Muscle layer of duodenum (tissue), 2 donors: ENCODE measurements around the gene DAND5.

Source experiments
- H3K27ac ChIP-seq: one replicate; pipeline ENCODE4 v1.7.0; 2013; ENCODE audit warnings: mild to moderate bottlenecking, low read length
- H3K27me3 ChIP-seq: one replicate; pipeline ENCODE4 v1.7.0; 2013; ENCODE audit warnings: low read depth, mild to moderate bottlenecking, control low read depth, low read length
- H3K36me3 ChIP-seq, 2 donors: one replicate each; pipeline ENCODE4 v1.7.0; 2013; ENCODE audit warnings: low read length in 2 of 2, control low read depth in 1 of 2, mild to moderate bottlenecking in 1 of 2; ENCODE audit not compliant: insufficient read depth in 2 of 2, control insufficient read depth in 1 of 2
- H3K4me1 ChIP-seq, 2 donors: one replicate each; pipeline ENCODE4 v1.7.0; 2013; ENCODE audit warnings: low read length in 2 of 2, mild to moderate bottlenecking in 2 of 2, control low read depth in 1 of 2, moderate library complexity in 1 of 2; ENCODE audit not compliant: insufficient read depth in 2 of 2, control insufficient read depth in 1 of 2
- H3K4me3 ChIP-seq, 2 donors: one replicate each; pipeline ENCODE4 v1.7.0; 2013; ENCODE audit warnings: low read length in 2 of 2, low read depth in 1 of 2, mild to moderate bottlenecking in 1 of 2
- H3K9me3 ChIP-seq, 2 donors: one replicate each; pipeline ENCODE4 v1.7.0; 2013; ENCODE audit warnings: low read length in 2 of 2, control low read depth in 1 of 2, mild to moderate bottlenecking in 1 of 2; ENCODE audit not compliant: control insufficient read depth in 1 of 2
- donor health status: healthy.

DAND5 gene

DNA sequence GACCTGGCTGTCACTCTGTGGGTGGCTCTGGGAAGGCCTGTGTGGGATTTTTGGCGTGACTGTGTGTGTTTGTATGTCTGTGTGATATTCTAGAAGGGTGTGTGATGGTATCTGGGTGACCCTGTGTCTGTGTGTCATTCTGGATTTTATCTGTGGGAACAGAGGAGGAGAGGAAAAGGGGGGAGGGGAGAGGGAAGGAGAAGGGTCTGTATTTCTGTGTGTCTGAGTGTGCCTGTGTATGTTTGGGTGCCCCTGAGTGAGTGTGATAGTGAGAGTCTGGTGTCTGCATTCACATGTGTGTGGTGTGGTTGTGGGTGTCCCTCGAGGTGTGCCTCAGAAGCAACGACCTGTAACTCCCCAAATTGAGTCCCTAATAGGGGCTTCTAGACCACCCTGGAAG, 17.8 kb downstream of the DAND5 start:
- Histone ChIP-seq H3K4me3 (no peak overlapping the region), H3K4me1 (peaks cover 4 to 7% of the 10 kb centered on the region in 2 donors), H3K27ac (no peak overlapping the region), H3K9me3 (no peaks in the 10 kb centered on the region), H3K27me3 (no peaks in the 10 kb centered on the region), H3K36me3 (no peaks in the 10 kb centered on the region)

DNA sequence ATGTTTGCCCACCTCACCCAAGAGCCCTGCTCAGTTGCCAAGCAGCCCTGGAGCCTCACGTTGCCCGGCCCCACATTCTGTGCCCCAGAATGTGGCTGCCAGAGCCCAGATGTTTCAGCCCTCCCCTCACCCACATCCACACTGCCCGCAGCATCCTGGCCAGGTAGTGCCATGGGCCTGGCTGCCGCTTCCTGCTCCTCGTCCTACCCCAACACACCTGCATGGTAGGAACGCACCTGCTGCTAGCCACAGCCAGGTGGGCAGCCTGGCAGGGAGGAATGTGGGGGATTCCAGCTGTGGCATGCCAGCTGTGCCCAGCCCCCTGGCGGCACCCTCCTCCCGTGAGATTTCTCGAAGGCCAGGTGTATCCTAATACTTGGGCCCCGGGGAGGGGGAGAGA, 18.4 kb downstream of the DAND5 start:
- no peaks in the 10 kb centered on the region for H3K36me3 ChIP-seq
- H3K9me3 ChIP-seq = no peaks in the 10 kb centered on the region
- no peak overlapping the region for H3K27ac ChIP-seq
- no peak overlapping the region for H3K4me3 ChIP-seq
- H3K27me3 ChIP-seq = no peaks in the 10 kb centered on the region
- H3K4me1 ChIP-seq = peaks cover 4 to 7% of the 10 kb centered on the region in 2 donors

DNA sequence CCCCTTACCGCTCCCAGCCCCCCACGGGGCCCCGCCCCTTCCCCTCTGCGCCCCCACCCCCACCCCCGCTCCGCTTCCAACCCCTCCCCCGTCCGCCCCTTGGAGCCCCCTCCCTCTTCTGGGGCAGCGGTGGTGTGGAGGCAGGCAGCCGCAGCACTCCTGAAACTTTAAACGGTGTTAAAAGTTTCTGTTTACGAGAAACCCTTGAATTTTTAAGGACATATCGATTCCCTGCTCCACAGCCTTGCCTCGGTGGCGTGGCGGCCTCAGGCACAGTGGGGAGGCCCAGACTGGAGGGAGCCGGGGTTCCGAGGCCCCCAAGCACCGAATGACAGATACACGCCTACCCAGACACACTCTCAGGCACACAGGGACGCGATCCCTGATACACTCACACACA, 21.1 kb downstream of the DAND5 start:
- H3K9me3 ChIP-seq = no peaks in the 10 kb centered on the region
- no peak overlapping the region for H3K27ac ChIP-seq
- H3K36me3 ChIP-seq = no peaks in the 10 kb centered on the region
- peaks cover 0 to 6% of the 10 kb centered on the region in 2 donors for H3K4me1 ChIP-seq
- no peaks in the 10 kb centered on the region for H3K27me3 ChIP-seq
- no peak overlapping the region for H3K4me3 ChIP-seq

DNA sequence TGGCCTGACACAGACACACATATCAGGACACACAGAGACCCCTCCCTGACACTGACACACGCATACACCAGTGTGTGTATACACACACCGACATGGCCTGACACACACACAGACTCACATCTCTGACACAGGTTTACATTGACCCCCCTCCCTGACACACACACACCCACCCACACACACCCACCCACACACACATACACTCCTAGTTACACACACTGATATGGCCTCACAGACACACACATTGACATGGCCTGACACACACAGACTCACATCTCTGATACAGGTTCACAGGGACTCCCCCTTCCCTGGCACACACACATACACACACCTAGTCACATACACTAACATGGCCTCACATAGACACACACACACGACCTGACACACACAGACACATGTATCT, 21.5 kb downstream of the DAND5 start:
- Histone ChIP-seq H3K27me3 (no peaks in the 10 kb centered on the region), H3K9me3 (no peaks in the 10 kb centered on the region), H3K4me3 (no peak overlapping the region), H3K4me1 (peaks cover 0 to 6% of the 10 kb centered on the region in 2 donors), H3K27ac (no peak overlapping the region), H3K36me3 (no peaks in the 10 kb centered on the region)

DNA sequence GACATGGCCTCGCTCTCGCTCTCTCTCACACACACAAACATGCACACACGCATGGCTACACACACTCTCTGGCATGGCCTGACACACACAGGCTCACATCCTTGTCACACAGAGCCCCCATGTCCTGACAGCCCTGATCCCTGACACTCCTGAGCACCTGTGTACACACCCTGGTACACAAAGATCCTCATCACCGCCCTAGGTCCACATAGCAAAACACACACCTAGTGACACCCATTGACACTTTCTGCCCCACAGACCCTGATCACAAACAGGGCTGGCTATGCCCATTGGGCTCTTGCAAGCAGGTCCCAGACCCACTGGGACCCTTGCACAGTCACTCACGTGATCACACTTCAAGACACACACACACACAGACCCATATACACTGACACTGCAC, 21.9 kb downstream of the DAND5 start:
- no peaks in the 10 kb centered on the region for H3K9me3 ChIP-seq
- H3K4me3 ChIP-seq = no peak overlapping the region
- H3K27ac ChIP-seq = no peak overlapping the region
- H3K36me3 ChIP-seq = no peaks in the 10 kb centered on the region
- H3K27me3 ChIP-seq = no peaks in the 10 kb centered on the region
- peaks cover 0 to 6% of the 10 kb centered on the region in 2 donors for H3K4me1 ChIP-seq

DNA sequence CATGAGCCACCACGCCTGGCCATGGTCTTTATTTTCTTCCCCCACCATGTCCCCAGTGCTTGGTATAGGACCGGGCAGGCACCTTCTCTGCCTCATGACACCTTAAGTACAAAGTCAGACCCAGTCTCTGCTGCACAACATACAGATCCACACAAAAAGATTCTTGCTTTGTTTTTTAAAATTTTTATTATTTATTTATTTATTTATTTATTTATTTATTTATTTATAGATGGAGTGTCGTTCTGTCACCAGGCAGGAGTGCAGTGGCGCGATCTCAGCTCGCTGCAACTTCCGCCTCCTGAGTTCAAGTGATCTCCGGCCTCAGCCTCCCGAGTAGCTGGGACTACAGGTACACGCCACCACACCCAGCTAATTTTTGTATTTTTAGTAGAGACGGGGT, 23.4 kb downstream of the DAND5 start:
- H3K9me3 ChIP-seq = no peaks in the 10 kb centered on the region
- no peaks in the 10 kb centered on the region for H3K27me3 ChIP-seq

DNA sequence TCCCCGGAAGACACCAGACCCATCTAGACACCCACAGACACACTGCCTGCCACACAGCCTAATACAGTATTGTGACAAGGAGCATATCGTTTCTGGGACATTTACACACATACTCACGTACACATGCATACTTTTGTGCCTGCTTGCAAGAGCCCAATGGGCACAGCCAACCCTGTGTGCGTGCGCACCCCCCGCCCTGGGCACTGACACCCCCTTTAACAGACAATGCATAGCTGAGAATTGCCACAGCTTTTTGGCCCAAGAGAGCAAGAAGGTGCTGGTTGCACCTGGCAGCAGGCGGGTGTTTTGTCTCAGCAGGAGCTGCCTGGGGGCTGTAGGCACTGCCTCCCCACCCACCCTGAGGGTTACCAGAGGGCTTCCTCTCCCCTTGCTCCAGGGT, 24.2 kb downstream of the DAND5 start:
- Histone ChIP-seq H3K36me3 (peaks cover 0 to under 1% of the 10 kb centered on the region in 2 donors), H3K9me3 (no peaks in the 10 kb centered on the region), H3K4me1 (peaks cover 0 to 21% of the 10 kb centered on the region in 2 donors), H3K27me3 (no peaks in the 10 kb centered on the region), H3K4me3 (no peak overlapping the region), H3K27ac (no peak overlapping the region)

More for the DNA sequence above, 23.4 kb downstream of the DAND5 start:
- no peak overlapping the region for H3K4me3 ChIP-seq
- no peak overlapping the region for H3K27ac ChIP-seq
- no peaks in the 10 kb centered on the region for H3K36me3 ChIP-seq
- peaks cover 0 to 17% of the 10 kb centered on the region in 2 donors for H3K4me1 ChIP-seq

DNA sequence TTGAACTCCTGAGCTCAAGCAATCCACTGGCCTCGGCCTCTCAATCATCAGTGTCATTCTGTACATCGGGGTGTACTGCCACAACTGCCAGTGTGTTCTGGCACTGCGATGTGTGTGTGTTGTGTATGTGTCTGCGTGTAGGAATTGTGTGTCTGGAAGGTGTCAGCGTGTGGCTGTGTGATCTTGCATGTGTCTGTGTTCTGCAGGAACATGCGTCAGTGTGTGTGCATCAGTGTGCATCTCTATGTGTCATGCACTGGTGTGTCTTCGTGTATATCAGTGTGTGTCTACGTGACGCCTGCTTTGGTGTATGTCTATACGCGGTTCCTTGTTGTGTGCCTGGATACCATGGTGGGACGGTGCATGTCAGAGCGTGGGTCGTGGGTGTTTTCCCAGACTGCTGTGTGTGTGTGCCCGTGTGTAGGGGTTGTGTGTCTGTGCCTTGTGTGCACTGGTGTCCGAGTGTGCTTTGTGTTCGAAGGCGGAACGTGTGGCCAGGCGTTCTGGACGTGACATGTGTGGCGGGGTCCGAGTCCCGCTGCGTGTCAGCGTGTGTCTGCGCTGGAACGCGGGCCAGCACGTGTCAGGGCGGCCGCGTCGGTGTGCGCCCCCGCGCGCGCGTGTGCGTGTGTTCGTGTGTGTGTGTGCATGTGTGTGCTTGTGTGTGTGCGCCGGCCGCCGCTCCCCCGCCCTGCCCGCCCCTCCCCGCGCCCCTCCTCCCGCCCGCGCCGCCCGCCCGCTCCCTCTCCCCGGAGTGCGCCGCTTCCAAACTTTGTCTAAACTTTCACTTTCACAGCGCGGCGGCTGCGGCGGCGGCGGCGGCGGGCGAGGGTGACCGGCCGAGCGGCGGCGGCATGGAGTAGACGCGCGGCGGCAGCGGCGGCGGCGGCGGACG, 25.6 kb downstream of the DAND5 start, which contains the start of gene NFIX:
NFIX (plus strand) TSS at position 775 of the 895 bp plus-strand sequence. CDS start 363 bp downstream, outside the sequence.
- Histone ChIP-seq H3K4me3 (peak within 1 kb of the TSS; percentile 72 to 89), H3K36me3 (peaks cover 0 to 4% of the 10 kb centered on the region in 2 donors), H3K4me1 (peaks cover 0 to 24% of the 10 kb centered on the region in 2 donors), H3K27me3 (no peaks in the 10 kb centered on the region), H3K27ac (peak within 1 kb of the TSS; percentile 31), H3K9me3 (no peaks in the 10 kb centered on the region)

DNA sequence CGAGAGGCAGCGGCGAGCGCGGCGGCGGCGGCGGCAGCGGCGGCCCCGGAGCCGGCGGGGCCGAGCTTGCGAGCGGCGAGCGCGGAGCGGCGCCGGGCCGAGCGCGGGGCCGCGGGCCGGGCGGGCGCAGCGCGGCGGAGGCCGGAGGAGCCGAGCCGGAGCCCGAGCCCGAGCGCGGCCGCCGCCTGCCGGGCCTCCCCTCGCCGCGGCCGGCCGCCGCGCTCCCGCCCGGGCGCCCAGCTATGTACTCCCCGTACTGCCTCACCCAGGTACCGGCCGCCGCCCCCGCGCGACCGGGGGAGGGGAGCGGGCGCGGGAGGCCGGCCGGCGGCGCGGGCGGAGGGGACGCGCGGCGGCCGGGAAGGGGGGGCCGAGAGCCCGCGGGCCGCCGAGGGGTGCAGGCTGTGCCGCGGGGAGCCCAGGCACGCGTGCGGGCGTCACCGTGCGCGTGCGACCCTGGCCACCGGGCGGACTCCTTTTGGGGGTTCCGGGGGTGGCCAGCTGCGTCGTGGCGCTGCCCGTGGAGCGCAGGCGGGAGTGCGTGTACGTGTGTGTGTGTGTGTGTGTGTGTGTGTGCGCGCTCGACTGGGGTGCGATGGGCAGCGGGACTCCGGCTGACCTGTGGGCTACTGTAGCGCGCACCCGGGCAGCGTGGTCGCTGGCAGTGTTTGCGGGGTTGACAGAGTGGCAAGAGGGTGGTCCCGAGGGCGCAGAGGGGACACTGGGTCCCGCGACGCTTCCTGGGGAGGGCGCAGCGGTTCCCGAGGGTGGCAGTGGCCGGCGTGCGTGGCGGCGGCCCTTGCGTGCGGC, 26.4 kb downstream of the DAND5 start:
- peak overlapping the region; percentile 52 to 89 for H3K4me3 ChIP-seq
- peaks cover 0 to 4% of the 10 kb centered on the region in 2 donors for H3K36me3 ChIP-seq
- peaks cover 0 to 32% of the 10 kb centered on the region in 2 donors for H3K4me1 ChIP-seq
- no peaks in the 10 kb centered on the region for H3K27me3 ChIP-seq
- no peaks in the 10 kb centered on the region for H3K9me3 ChIP-seq
- H3K27ac ChIP-seq = no peak overlapping the region

DNA sequence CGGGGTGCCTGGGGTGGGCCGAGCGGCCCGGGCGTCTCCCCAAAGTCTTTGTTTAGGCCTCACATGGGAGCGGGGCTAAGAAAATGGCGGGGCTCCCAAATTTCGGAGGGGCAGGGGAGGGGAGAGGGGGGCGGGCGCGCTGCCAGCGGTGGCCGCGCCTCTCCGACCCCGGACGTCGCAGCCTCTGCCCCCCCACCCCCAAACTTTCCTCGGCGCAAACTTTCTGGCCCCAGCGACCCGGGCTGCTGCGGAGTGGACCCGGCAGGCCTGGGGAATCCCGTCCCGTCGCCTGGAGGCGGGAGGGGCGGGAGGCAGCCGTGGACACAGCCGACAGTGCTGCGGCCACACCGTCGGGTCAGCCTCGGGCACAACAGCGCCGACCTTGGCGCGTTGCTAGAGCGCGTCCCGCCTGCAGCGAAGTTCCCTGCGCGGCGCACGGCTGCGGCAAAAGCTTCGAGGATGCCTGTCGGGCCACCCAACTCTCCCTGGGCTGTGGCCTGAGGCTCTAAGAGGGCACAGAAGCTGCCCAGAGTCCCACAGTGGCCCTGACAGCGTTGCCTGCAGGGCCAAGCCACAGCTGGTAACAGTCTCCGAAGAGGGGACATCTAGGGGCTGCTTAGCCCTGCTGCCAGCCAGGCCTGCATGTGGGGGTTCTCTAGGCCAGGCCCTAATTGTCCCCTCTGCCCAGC, 27.2 kb downstream of the DAND5 start:
- Histone ChIP-seq H3K4me1 (peaks cover 0 to 38% of the 10 kb centered on the region in 2 donors), H3K9me3 (no peaks in the 10 kb centered on the region), H3K36me3 (peaks cover 0 to 4% of the 10 kb centered on the region in 2 donors), H3K27me3 (no peaks in the 10 kb centered on the region), H3K27ac (no peak overlapping the region), H3K4me3 (peak overlapping the region; percentile 59 to 89)
